ENCODE results near the gene CHAT.

CHAT gene

GRCh38 chr10:49654036-49654693 lies 40.3 kb downstream of the CHAT start:
- no peak for DNase-seq (ENCODE audit: low read depth in 1 of 2, low spot score in 1 of 2)
- no peaks in the 10 kb centered on the region for H3K27me3 ChIP-seq (ENCODE audit: insufficient read depth, poor library complexity, severe bottlenecking)
- H3K4me3 ChIP-seq (replicated peaks; ENCODE audit: insufficient read depth, low read length) = no peak overlapping the region
- H3K27ac ChIP-seq (replicated peaks) = no peak overlapping the region
- TF ChIP-seq REST (IDR thresholded peaks at IDR 0.05; ENCODE audit: insufficient replicate concordance, low read depth) (no peak), POLR2AphosphoS5 (IDR thresholded peaks at IDR 0.05; ENCODE audit: low read depth) (no peak), SPI1 (IDR thresholded peaks at IDR 0.05; ENCODE audit: borderline replicate concordance, low read depth) (no peak), CTCF (IDR thresholded peaks at IDR 0.05; ENCODE audit: insufficient read depth, low read length) (no peak), GABPA (IDR thresholded peaks at IDR 0.05; ENCODE audit: low read depth) (no peak)

- no peak for DNase-seq (ENCODE audit: low read depth in 1 of 2, low spot score in 1 of 2)
- TF ChIP-seq POLR2AphosphoS5 (IDR thresholded peaks at IDR 0.05; ENCODE audit: low read depth) (no peak), CTCF (IDR thresholded peaks at IDR 0.05; ENCODE audit: insufficient read depth, low read length) (no peak), GABPA (IDR thresholded peaks at IDR 0.05; ENCODE audit: low read depth) (no peak), REST (IDR thresholded peaks at IDR 0.05; ENCODE audit: insufficient replicate concordance, low read depth) (no peak), SPI1 (IDR thresholded peaks at IDR 0.05; ENCODE audit: borderline replicate concordance, low read depth) (no peak)
- Histone ChIP-seq H3K27ac (replicated peaks) (no peak overlapping the region), H3K4me3 (replicated peaks; ENCODE audit: insufficient read depth, low read length) (no peak overlapping the region), H3K27me3 (ENCODE audit: insufficient read depth, poor library complexity, severe bottlenecking) (no peaks in the 10 kb centered on the region)
Observed at GRCh38 chr10:49655099-49655498, 41.3 kb downstream of the CHAT start.

- H3K27me3 ChIP-seq (ENCODE audit: insufficient read depth, poor library complexity, severe bottlenecking) = no peaks in the 10 kb centered on the region
- no peak for DNase-seq (ENCODE audit: low read depth in 1 of 2, low spot score in 1 of 2)
- H3K27ac ChIP-seq (replicated peaks) = no peak overlapping the region
- no peak overlapping the region for H3K4me3 ChIP-seq (replicated peaks; ENCODE audit: insufficient read depth, low read length)
- TF ChIP-seq POLR2AphosphoS5 (IDR thresholded peaks at IDR 0.05; ENCODE audit: low read depth) (no peak), CTCF (IDR thresholded peaks at IDR 0.05; ENCODE audit: insufficient read depth, low read length) (no peak), GABPA (IDR thresholded peaks at IDR 0.05; ENCODE audit: low read depth) (no peak), SPI1 (IDR thresholded peaks at IDR 0.05; ENCODE audit: borderline replicate concordance, low read depth) (no peak), REST (IDR thresholded peaks at IDR 0.05; ENCODE audit: insufficient replicate concordance, low read depth) (no peak)
Observed at GRCh38 chr10:49656845-49657493, 43.1 kb downstream of the CHAT start.

Data from HL-60 (cell line).